ENCODE results near the gene ZBTB5. TPM values are rescaled to one million over a fixed set of nuclear protein-coding genes. Genes with fewer than 3 reads are reported as not detected.

The ZBTB5 gene
- total RNA-seq, 1 experiment from 2014 or later = 9.1 TPM

- Histone ChIP-seq H2AFZ (ENCODE audit: low read length) (no peak overlapping the region), H3K27me3 (ENCODE audit: insufficient read depth, low read length) (no peaks in the 10 kb centered on the region), H3T11ph (ENCODE audit: low read length) (no peak overlapping the region), H3K18ac (ENCODE audit: insufficient read length, low read depth, low read length) (no peak overlapping the region), H3K23me2 (ENCODE audit: insufficient read length, low read depth, low read length, poor library complexity, severe bottlenecking) (no peaks in the 10 kb centered on the region), H3K9me3 (ENCODE audit: control insufficient read depth, low read depth, low read length) (no peaks in the 10 kb centered on the region), H2BK120ac (ENCODE audit: low read depth, low read length, poor library complexity, severe bottlenecking) (no peak overlapping the region), H3K4me1 (ENCODE audit: insufficient read depth, low read length) (no peaks in the 10 kb centered on the region), H3K14ac (ENCODE audit: insufficient read depth, low read length) (no peak overlapping the region), H2BK12ac (ENCODE audit: insufficient read length, low read depth, low read length) (no peak overlapping the region), H2BK20ac (ENCODE audit: low read depth, low read length, poor library complexity, severe bottlenecking) (no peak overlapping the region), H3K56ac (ENCODE audit: insufficient read length, low read depth, low read length) (no peak overlapping the region), H4K8ac (replicated peaks; ENCODE audit: insufficient read length, low read depth, low read length) (no peak overlapping the region), H4K91ac (ENCODE audit: insufficient read length, low read depth, low read length) (no peak overlapping the region), H3K4me2 (ENCODE audit: insufficient read depth, insufficient read length, low read length) (no peak overlapping the region), H3K4ac (ENCODE audit: low read depth, low read length) (no peak overlapping the region), H3K79me1 (ENCODE audit: insufficient read depth, low read depth, low read length, poor library complexity, severe bottlenecking) (peaks cover 6% of the 10 kb centered on the region), H3K79me2 (ENCODE audit: insufficient read depth, low read length) (peaks cover 28% of the 10 kb centered on the region), H3K23ac (ENCODE audit: insufficient read length, low read depth, low read length) (no peak overlapping the region), H2BK15ac (ENCODE audit: low read depth, low read length) (no peak overlapping the region), H4K20me1 (ENCODE audit: control insufficient read depth, insufficient read depth, insufficient read length) (no peaks in the 10 kb centered on the region), H4K5ac (ENCODE audit: insufficient read length, low read depth, low read length) (no peak overlapping the region), H3K9ac (ENCODE audit: extremely low read depth, insufficient read length, low read length) (no peak overlapping the region), H2AK5ac (ENCODE audit: insufficient read length, low read length) (no peak overlapping the region), H3K27ac (ENCODE audit: insufficient read length, low read depth, low read length) (no peak overlapping the region), H2BK5ac (ENCODE audit: insufficient read length, low read length) (no peak overlapping the region)
- no peak for DNase-seq
- Mint-ChIP-seq H3K4me1 (peaks cover 24 to 30% of the 10 kb centered on the region in 2 experiments), H3K27me3 (ENCODE audit: low read depth) (0 out of 2 replicates have a peak, but pooled peaks cover 2% of the 10 kb centered on the region), H3K4me3 (no peak overlapping the region), H3K9me3 (peaks cover 3 to 9% of the 10 kb centered on the region in 2 experiments; a peak in 3 of 5 replicates), H3K36me3 (ENCODE audit: insufficient read depth in 1 of 3, low read depth in 3 of 3) (peaks cover 19 to 27% (median 24%) of the 10 kb centered on the region in 3 experiments), H3K27ac (0 out of 7 replicates have a peak overlapping the region, but pooled peaks of 1 of the 3 experiments have one; percentile 23)
- no peak for TF ChIP-seq CTCF (conservative IDR thresholded peaks at IDR 0.05)
- no CpG with 5 or more reads among the region's 7 CpGs for WGBS (ENCODE audit: extremely low coverage, insufficient read length, low lambda C conversion rate)
Observed at GRCh38 chr9:37455884-37456647, 9.2 kb downstream of the ZBTB5 start.

Data from H9 (cell line).